Sigmoid colon (tissue), 7 donors: ENCODE measurements around the gene TNKS2. TPM values are rescaled to one million over a fixed set of nuclear protein-coding genes. Genes with fewer than 3 reads are reported as not detected.

Source experiments
- DNase-seq: peaks from one replicate; pipeline ENCODE4 v3.0.0-alpha.2; 2019
- H3K27ac ChIP-seq, 4 donors: fragments of 200-600 bp; sonication (generic); one replicate each; pipeline ENCODE4 v1.5.1; 2016 to 2019; ENCODE audit warnings: mild to moderate bottlenecking in 1 of 4
- H3K27me3 ChIP-seq, 3 donors: fragments of 200-600 bp; sonication (generic); one replicate each; pipeline ENCODE4 v1.5.1; 2019; ENCODE audit warnings: mild to moderate bottlenecking in 1 of 3
- H3K36me3 ChIP-seq, 4 donors: fragments of 200-600 bp; sonication (generic); one replicate each; pipeline ENCODE4 v1.5.1; 2016 to 2019
- H3K4me1 ChIP-seq, 4 donors: fragments of 200-600 bp; sonication (generic); one replicate each; pipeline ENCODE4 v1.5.1; 2017 to 2019
- H3K4me3 ChIP-seq, 4 donors: fragments of 200-600 bp; sonication (generic); one replicate each; pipeline ENCODE4 v1.5.1; 2017 to 2019; ENCODE audit warnings: mild to moderate bottlenecking in 2 of 4, moderate library complexity in 1 of 4
- H3K9me3 ChIP-seq, 4 donors: fragments of 200-600 bp in 3 of 4; sonication (generic) in 3 of 4; one replicate each; pipeline versions ENCODE4 v1.5.1 to v1.6.1; 2013 to 2019
- EP300 ChIP-seq, 4 donors: sonication (generic); formaldehyde crosslinking; IDR thresholded peaks; one replicate each; pipeline ENCODE4 v1.6.1; 2017; ENCODE audit warnings: antibody characterized with exemption in 4 of 4
- POLR2A ChIP-seq, 2 donors: fragments of 450-650 bp; IDR thresholded peaks; one replicate each; pipeline ENCODE4 v1.6.1; 2016; ENCODE audit warnings: antibody characterized with exemption in 2 of 2, mild to moderate bottlenecking in 2 of 2, moderate library complexity in 2 of 2
- POLR2AphosphoS5 ChIP-seq, 4 donors: sonication (generic); formaldehyde crosslinking; IDR thresholded peaks; one replicate each; pipeline ENCODE4 v1.6.1; 2017; ENCODE audit warnings: antibody characterized with exemption in 4 of 4
- WGBS, 2 donors: extraction: QIAGEN DNeasy Blood & Tissue Kit; methylation state at CpG; one replicate each; pipeline ENCODE4 v1.1.7; 2013; 5-methylcytosine and 5-hydroxymethylcytosine counted together
- intact Hi-C: fragments of 100-400 bp; cut with DNase I; formaldehyde crosslinking; loops from one replicate; pipeline ENCODE4 v1.15.1; 2023
- polyA plus RNA-seq, 3 donors: library from polyadenylated mRNA; stranded (reverse); fragments of 200-250 nt; gene quantifications; one replicate each; pipeline ENCODE4 v1.2.3, GENCODE V29; 2013
- total RNA-seq, 4 donors: library from RNA; depleted of rRNA; stranded (reverse); fragments of >200 nt; gene quantifications; one replicate each; pipeline ENCODE4 v1.1.0, GENCODE V29; 2016
- TF ChIP-seq, protein P1 (sequence below), 4 experiments: fragments of 450-650 bp in 3 of 4; fragments of 200-600 bp in 1 of 4; IDR thresholded peaks; one replicate each; pipeline ENCODE4 v1.5.1; 2016 to 2019; ENCODE audit warnings: antibody characterized with exemption in 4 of 4, mild to moderate bottlenecking in 3 of 4, moderate library complexity in 2 of 4
- donor health status: healthy with polysubstance abuse.
- donor health status: Bipolar disorder and iron deficiency.
- donor health status: healthy.

The TNKS2 gene
- total and polyA plus RNA-seq, 7 donors = 9.0 to 46.7 (median 37.4) TPM

DNA sequence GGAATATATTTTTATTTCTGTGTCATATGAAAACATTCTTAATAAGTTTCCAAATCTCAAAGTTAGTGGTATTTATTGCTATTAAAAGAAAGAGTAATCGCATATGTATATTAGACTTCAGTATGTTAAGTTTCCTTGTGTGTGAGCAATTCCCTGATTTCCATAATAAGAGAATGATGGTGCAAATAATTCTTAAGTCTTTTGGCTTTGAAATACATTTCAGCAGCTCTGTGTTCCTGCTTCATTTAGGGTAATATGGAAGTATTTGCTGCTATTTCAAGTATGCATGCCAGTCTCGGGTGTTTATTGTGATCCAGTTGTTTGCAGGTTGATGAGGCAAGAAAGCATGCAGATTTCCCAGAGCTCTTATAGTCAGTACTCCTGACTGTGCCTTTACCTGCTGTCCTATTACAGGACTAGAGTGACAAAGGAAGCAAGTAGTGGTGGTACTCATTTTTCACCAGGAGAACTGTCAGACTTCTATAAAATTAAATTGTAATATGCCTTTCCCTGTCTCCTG lies 67.4 kb downstream of the TNKS2 start:
- Histone ChIP-seq H3K4me1 (no peaks in the 10 kb centered on the region), H3K4me3 (no peak overlapping the region), H3K9me3 (no peaks in the 10 kb centered on the region), H3K36me3 (peaks cover 0 to 39% (median 13%) of the 10 kb centered on the region in 4 donors), H3K27ac (no peak overlapping the region), H3K27me3 (no peaks in the 10 kb centered on the region)
- intact Hi-C loops = no loop called here
- WGBS, 2 donors = 93% methylated on average over 2 of the region's 2 CpGs
- no peak for DNase-seq
- TF ChIP-seq POLR2AphosphoS5 (IDR thresholded peaks at IDR 0.05) (no peak), POLR2A (IDR thresholded peaks at IDR 0.05) (no peak), EP300 (IDR thresholded peaks at IDR 0.05) (no peak)
- TF ChIP-seq, protein P1, sequence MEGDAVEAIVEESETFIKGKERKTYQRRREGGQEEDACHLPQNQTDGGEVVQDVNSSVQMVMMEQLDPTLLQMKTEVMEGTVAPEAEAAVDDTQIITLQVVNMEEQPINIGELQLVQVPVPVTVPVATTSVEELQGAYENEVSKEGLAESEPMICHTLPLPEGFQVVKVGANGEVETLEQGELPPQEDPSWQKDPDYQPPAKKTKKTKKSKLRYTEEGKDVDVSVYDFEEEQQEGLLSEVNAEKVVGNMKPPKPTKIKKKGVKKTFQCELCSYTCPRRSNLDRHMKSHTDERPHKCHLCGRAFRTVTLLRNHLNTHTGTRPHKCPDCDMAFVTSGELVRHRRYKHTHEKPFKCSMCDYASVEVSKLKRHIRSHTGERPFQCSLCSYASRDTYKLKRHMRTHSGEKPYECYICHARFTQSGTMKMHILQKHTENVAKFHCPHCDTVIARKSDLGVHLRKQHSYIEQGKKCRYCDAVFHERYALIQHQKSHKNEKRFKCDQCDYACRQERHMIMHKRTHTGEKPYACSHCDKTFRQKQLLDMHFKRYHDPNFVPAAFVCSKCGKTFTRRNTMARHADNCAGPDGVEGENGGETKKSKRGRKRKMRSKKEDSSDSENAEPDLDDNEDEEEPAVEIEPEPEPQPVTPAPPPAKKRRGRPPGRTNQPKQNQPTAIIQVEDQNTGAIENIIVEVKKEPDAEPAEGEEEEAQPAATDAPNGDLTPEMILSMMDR (IDR thresholded peaks at IDR 0.05) = no peak

DNA sequence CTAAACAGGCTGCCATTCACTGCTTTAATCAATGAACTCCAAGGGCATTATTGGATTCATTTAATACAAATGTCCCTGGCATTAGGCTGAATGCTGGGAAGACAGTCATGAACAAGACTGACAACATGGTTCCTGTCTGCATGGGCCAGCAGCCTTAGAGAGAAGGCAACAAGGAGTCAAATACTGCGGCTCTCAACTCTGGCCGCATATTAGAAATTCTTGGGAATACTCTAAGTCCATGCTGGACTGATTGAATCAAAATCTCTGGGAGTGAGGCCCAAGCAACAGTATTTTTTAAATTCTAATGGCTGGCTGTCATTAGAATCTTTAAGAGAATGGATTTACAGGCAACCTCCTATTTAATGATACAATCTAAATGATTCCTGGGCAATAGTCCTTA lies 76.9 kb downstream of the TNKS2 start:
- Histone ChIP-seq H3K27me3 (no peaks in the 10 kb centered on the region), H3K9me3 (no peaks in the 10 kb centered on the region), H3K4me3 (no peak overlapping the region), H3K4me1 (no peaks in the 10 kb centered on the region), H3K27ac (no peak overlapping the region), H3K36me3 (no peaks in the 10 kb centered on the region)
- 98% methylated on average over 2 of the region's 2 CpGs for WGBS, 2 donors
- intact Hi-C loops = no loop called here
- TF ChIP-seq POLR2A (IDR thresholded peaks at IDR 0.05) = no peak
- no peak for DNase-seq

DNA sequence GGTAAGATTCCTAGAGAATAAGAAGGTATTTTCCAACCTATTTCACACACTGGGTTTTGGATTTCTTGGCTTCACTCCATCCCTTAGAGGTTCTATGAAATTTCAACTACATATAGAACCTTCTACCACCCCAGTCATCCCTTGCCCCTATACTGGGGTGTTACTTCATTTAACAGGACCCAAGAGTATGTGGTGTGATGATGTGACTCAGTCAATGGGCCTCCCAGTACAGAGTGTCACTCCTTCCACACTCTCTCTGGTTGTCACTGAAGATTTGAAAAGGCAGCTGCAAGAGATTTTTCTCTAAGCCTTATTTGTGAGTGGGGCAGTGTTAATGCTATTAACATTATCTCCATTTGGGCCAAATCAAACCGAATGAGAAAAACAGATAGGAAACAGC lies 77.6 kb downstream of the TNKS2 start:
- DNase-seq = no peak
- Histone ChIP-seq H3K27me3 (no peaks in the 10 kb centered on the region), H3K9me3 (no peaks in the 10 kb centered on the region), H3K36me3 (no peaks in the 10 kb centered on the region), H3K4me3 (no peak overlapping the region), H3K4me1 (no peaks in the 10 kb centered on the region), H3K27ac (no peak overlapping the region)
- TF ChIP-seq, protein P1 (IDR thresholded peaks at IDR 0.05) = no peak
- TF ChIP-seq POLR2AphosphoS5 (IDR thresholded peaks at IDR 0.05) (no peak), EP300 (IDR thresholded peaks at IDR 0.05) (no peak), POLR2A (IDR thresholded peaks at IDR 0.05) (no peak)
- intact Hi-C loops = no loop called here
- WGBS, 2 donors = 88 to 97% methylated on average over 1 of the region's 1 CpG

DNA sequence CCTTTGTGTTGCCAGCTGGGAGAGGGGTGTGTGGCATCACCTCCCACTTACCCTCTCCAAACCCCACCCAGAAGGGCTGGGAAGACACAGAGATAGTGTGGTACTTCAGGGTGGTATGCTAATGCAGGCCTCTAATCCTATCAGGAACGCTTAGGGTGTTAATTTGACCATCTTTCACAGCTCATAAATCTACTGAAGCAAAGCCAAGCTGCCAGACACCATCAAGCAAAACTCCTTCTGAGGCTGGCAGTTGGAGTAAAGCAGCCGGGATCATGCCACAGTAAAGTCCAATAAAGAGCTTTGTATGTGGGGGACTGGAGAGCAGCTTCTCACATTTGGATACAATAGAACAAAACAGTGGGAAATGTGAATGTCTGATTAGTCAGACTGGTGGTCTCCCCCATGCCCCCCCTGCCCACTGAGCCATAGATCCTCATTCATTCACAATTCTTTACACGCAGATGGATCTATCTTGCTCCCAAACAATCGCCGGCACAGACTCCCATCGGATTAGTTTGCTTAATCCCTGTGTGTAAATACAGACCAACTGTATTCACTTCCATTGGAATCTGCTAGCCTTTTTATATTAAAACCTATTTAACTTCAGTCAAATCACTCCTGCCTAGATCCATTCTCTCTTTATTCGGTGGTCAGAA lies 81.4 kb downstream of the TNKS2 start:
- intact Hi-C loops = no loop called here
- no peaks in the 10 kb centered on the region for H3K9me3 ChIP-seq
- WGBS, 2 donors = 20 to 46% methylated on average over 7 of the region's 7 CpGs
- H3K4me3 ChIP-seq = no peak overlapping the region
- TF ChIP-seq, protein P1 (IDR thresholded peaks at IDR 0.05) = no peak
- TF ChIP-seq EP300 (IDR thresholded peaks at IDR 0.05) (no peak), POLR2A (IDR thresholded peaks at IDR 0.05) (no peak), POLR2AphosphoS5 (IDR thresholded peaks at IDR 0.05) (no peak)
- H3K4me1 ChIP-seq = peaks cover 0 to 15% (median 12%) of the 10 kb centered on the region in 4 donors
- H3K27ac ChIP-seq = no peak overlapping the region
- H3K27me3 ChIP-seq = no peaks in the 10 kb centered on the region
- DNase-seq = no peak
- H3K36me3 ChIP-seq = no peaks in the 10 kb centered on the region

DNA sequence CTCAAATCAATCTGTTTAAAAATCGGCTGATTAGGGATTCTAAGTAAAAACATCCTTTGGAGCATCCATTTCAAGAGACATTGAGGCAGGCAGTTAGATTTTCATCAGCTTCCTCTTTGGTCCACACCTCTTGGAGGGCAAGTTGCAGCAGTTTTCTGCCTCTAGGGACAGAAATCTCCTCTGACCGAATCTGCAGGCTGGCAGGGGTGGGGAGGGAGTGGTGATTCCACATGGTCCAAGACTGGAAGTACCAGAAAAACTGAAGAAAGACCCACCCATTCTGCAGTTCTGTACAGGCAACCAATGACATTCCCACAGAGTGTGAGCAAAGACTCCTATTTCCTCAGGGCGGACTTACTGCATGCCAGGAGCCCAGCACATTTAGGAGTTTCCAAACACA lies 82.1 kb downstream of the TNKS2 start:
- WGBS, 2 donors = 26 to 49% methylated on average over 3 of the region's 3 CpGs
- H3K9me3 ChIP-seq = no peaks in the 10 kb centered on the region
- no peak for DNase-seq
- TF ChIP-seq POLR2AphosphoS5 (IDR thresholded peaks at IDR 0.05) (no peak), EP300 (IDR thresholded peaks at IDR 0.05) (no peak), POLR2A (IDR thresholded peaks at IDR 0.05) (no peak)
- TF ChIP-seq, protein P1 (IDR thresholded peaks at IDR 0.05) = no peak
- no peaks in the 10 kb centered on the region for H3K27me3 ChIP-seq
- H3K4me3 ChIP-seq = no peak overlapping the region
- no peaks in the 10 kb centered on the region for H3K36me3 ChIP-seq
- intact Hi-C loops = no loop called here
- no peak overlapping the region for H3K27ac ChIP-seq
- H3K4me1 ChIP-seq = peaks cover 0 to 20% (median 13%) of the 10 kb centered on the region in 4 donors
